Omental fat pad (tissue), 4 donors: Measurements from ENCODE around the gene SEMA6A. TPM values are rescaled to one million over a fixed set of nuclear protein-coding genes. Genes with fewer than 3 reads are reported as not detected.

Experiments used
- ATAC-seq: fragments of 150-250 bp; one replicate; pipeline ENCODE4 v1.9.1; 2016; ENCODE audit warnings: mild to moderate bottlenecking, moderate library complexity; ENCODE audit not compliant: low FRiP score
- DNase-seq: peaks from one replicate; pipeline ENCODE4 v3.0.0-alpha.2; 2019; ENCODE audit warnings: low spot score
- CTCF ChIP-seq, 3 donors: fragments of 450-650 bp; IDR thresholded peaks; one replicate each; pipeline ENCODE4 v1.5.1; 2016 to 2017; ENCODE audit warnings: antibody characterized with exemption in 3 of 3, mild to moderate bottlenecking in 3 of 3, moderate library complexity in 2 of 3
- total RNA-seq, 4 donors: library from RNA; depleted of rRNA; stranded (reverse); fragments of >200 nt; gene quantifications; one replicate each; pipeline ENCODE4 v1.1.0, GENCODE V29; 2016

The SEMA6A gene
- total RNA-seq, 4 donors from 2014 or later, result 21.3 to 70.3 (median 40.9) TPM

GRCh38 chr5:116484645-116485044 is 90.0 kb downstream of the SEMA6A start:
- no peak for TF ChIP-seq CTCF (IDR thresholded peaks at IDR 0.05)
- DNase-seq (no peak), ATAC-seq (no peak)

- TF ChIP-seq CTCF (IDR thresholded peaks at IDR 0.05), result no peak
- no peak for DNase-seq
- ATAC-seq, result no peak
Observed at GRCh38 chr5:116482394-116482793, 92.2 kb downstream of the SEMA6A start.

- no peak for DNase-seq
- no peak for ATAC-seq
Observed at GRCh38 chr5:116480894-116481510, 93.6 kb downstream of the SEMA6A start.

GRCh38 chr5:116479776-116480675 is 94.6 kb downstream of the SEMA6A start:
- DNase-seq (no peak), ATAC-seq (no peak)
- TF ChIP-seq CTCF (IDR thresholded peaks at IDR 0.05), result no peak

More at GRCh38 chr5:116480894-116481510, 93.6 kb downstream of the SEMA6A start:
- no peak for TF ChIP-seq CTCF (IDR thresholded peaks at IDR 0.05)

GRCh38 chr5:116478491-116478890 is 96.1 kb downstream of the SEMA6A start:
- no peak for TF ChIP-seq CTCF (IDR thresholded peaks at IDR 0.05)
- DNase-seq, result no peak
- no peak for ATAC-seq

- TF ChIP-seq CTCF (IDR thresholded peaks at IDR 0.05), result no peak
- ATAC-seq (no peak), DNase-seq (no peak)
Observed at GRCh38 chr5:116476897-116477537, 97.6 kb downstream of the SEMA6A start.
